Measurements from ENCODE around the gene DNHD1.

Gene DNHD1

GRCh38 chr11:6612213-6613041 is 115.3 kb downstream of the DNHD1 start, which contains the start of gene TAF10:
Gene TAF10, minus strand, starts transcription at chr11:6612216. Its CDS starts 27 bp downstream, at chr11:6612189.
- peak; percentile 97 for DNase-seq

GRCh38 chr11:6613496-6613895 is 116.4 kb downstream of the DNHD1 start:
- no peak for DNase-seq

- DNase-seq = no peak
Observed at GRCh38 chr11:6614446-6614845, 117.4 kb downstream of the DNHD1 start.

- DNase-seq = no peak
Observed at GRCh38 chr11:6615046-6615445, 118.0 kb downstream of the DNHD1 start.

- DNase-seq = peak; percentile 24
Observed at GRCh38 chr11:6615882-6616585, 119.0 kb downstream of the DNHD1 start.

GRCh38 chr11:6616596-6617250 is 119.6 kb downstream of the DNHD1 start:
- DNase-seq = no peak

GRCh38 chr11:6617315-6617781 is 120.3 kb downstream of the DNHD1 start:
- DNase-seq = no peak

GRCh38 chr11:6618117-6619003 is 121.3 kb downstream of the DNHD1 start:
- peak; percentile 62 for DNase-seq

GRCh38 chr11:6619004-6619745 is 122.1 kb downstream of the DNHD1 start, which contains the start of gene TPP1:
Gene TPP1, minus strand, starts transcription at chr11:6619422. Its CDS starts 22 bp downstream, at chr11:6619400.
- peak; percentile 94 for DNase-seq

- DNase-seq = no peak
Observed at GRCh38 chr11:6620636-6621035, 123.6 kb downstream of the DNHD1 start.
